Effector memory CD4-positive, alpha-beta T cell (primary cell): Measurements from ENCODE around the gene PEAK3.

ENCODE experiments used
- DNase-seq, 3 donors: peaks; one replicate each; pipeline ENCODE4 v3.0.0-alpha.2; 2020
- H3K27ac ChIP-seq: 2 replicates; pipeline ENCODE4 v1.7.0; 2013; ENCODE audit warnings: mild to moderate bottlenecking, low read length, moderate library complexity; ENCODE audit not compliant: insufficient read depth, poor library complexity, severe bottlenecking
- H3K27me3 ChIP-seq: replicated peaks from 2 replicates; pipeline ENCODE4 v1.7.0; 2013; ENCODE audit warnings: mild to moderate bottlenecking, low read length; ENCODE audit not compliant: insufficient read depth, control insufficient read depth, poor library complexity, severe bottlenecking
- H3K36me3 ChIP-seq: 2 replicates; pipeline ENCODE4 v1.7.0; 2013; ENCODE audit warnings: mild to moderate bottlenecking, low read length, moderate library complexity; ENCODE audit not compliant: control insufficient read depth, insufficient read depth
- H3K4me1 ChIP-seq: 2 replicates; pipeline ENCODE4 v1.7.0; 2013; ENCODE audit warnings: low read length, mild to moderate bottlenecking; ENCODE audit not compliant: control insufficient read depth, insufficient read depth, poor library complexity, severe bottlenecking
- H3K4me3 ChIP-seq: 2 replicates; pipeline ENCODE4 v1.7.0; 2013; ENCODE audit warnings: low read length, low read depth, mild to moderate bottlenecking; ENCODE audit not compliant: insufficient read depth, poor library complexity, severe bottlenecking
- H3K9me3 ChIP-seq: 2 replicates; pipeline ENCODE4 v1.7.0; 2013; ENCODE audit warnings: mild to moderate bottlenecking, low read length, moderate library complexity; ENCODE audit not compliant: control insufficient read depth

Gene PEAK3

DNA sequence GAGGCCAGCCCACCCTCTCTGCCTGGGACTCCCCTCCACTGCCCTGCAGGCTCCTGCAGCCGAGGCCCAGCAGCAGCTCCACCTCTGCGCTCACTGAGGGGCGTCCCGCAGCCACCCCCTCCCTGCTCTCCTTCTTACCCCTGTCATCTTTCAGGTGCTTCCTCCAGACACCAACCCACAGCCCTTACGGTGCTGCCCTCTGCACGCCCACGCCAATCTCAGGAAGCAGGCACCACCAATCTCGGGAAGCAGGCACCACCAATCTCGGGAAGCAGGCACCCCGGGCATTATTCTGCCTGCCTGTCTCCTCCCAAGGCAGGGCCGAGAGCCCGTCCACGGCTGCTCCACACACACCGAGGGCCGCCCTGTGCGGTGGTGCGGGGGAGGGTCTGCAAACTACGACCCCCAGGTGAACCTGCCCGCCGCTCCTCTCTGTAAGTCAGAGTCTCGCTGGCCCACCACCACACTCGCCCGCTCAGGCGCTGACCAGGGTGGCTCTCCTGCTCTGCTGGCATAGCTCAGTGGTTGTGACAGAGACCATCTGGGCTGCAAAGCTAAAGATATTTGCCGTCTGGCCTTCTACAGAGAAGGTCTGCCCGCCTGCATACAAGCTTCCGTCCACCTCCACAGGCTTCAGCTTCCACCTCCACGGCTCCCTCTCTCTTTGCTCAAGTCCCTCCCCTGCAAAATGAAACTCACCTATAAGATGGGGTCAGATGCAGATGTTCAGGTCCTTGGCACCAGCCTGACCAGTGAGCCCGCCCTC is 43.5 kb upstream of the PEAK3 start:
- Histone ChIP-seq H3K27me3 (no peaks in the 10 kb centered on the region), H3K4me1 (peaks cover 19% of the 10 kb centered on the region), H3K9me3 (no peaks in the 10 kb centered on the region), H3K27ac (no peak overlapping the region), H3K36me3 (peaks cover 28% of the 10 kb centered on the region), H3K4me3 (no peak overlapping the region)
- DNase-seq = no peak

DNA sequence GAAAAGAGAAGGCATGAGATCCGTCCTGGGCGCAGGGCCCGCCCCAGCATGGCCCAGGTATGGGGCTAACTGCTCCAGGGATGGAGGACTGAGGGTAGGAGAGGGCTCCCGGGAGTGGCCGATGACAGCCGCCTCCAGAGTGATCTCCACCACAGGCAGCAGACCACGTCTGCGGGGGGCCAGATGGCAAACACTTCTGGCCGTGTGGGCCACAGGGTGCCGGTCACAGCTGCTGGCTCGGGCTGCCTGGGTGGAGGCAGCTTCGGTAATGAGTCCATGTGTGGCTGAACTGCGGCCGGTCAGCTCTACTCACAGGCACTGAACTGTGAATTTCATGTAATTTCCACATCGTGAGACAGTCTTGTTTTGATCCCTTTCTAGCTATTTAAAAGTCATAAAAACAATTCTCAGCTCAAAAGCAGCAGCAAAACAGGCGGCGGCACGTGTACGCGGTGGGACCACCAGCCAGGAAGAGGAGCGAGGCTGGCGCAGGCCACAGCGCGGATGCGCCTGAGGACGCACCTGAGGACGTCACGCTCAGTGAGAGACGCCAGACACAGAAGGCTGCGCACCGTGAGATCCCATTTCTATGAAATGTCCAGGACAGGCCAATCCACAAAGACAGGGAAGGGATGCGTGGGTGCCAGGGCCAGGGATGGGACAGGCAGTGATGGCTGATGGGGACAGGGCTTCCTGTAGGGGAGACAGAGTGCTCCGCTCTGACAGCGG is 42.4 kb upstream of the PEAK3 start:
- Histone ChIP-seq H3K27me3 (no peaks in the 10 kb centered on the region), H3K36me3 (peaks cover 28% of the 10 kb centered on the region), H3K27ac (no peak overlapping the region), H3K9me3 (no peaks in the 10 kb centered on the region), H3K4me1 (peaks cover 14% of the 10 kb centered on the region), H3K4me3 (no peak overlapping the region)
- DNase-seq = no peak

DNA sequence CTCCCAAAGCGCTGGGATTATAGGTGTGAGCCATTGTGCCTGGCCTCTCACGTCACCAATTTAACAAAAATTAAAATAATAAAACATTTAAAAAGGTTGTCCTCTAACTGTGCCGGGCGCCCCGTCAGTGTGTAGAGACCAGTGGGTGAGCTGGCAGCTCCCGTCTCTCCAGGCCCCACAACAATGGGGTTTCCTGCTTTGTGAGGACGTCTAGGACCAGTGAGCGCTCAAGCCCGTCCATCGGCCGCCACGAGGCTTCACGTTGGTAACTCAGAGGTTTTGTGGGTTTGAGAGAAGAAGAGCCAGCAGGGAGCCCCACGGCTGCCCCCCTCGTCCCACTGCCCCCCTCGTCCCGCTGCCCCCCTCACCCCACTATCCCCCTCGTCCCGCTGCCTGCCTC is 41.7 kb upstream of the PEAK3 start:
- H3K4me1 ChIP-seq = peaks cover 9% of the 10 kb centered on the region
- no peaks in the 10 kb centered on the region for H3K9me3 ChIP-seq
- no peak overlapping the region for H3K27ac ChIP-seq
- no peak for DNase-seq
- H3K27me3 ChIP-seq = no peaks in the 10 kb centered on the region
- H3K36me3 ChIP-seq = peaks cover 28% of the 10 kb centered on the region
- H3K4me3 ChIP-seq = no peak overlapping the region

- Histone ChIP-seq H3K27ac (no peak overlapping the region), H3K36me3 (peaks cover 28% of the 10 kb centered on the region), H3K4me1 (no peaks in the 10 kb centered on the region), H3K4me3 (no peak overlapping the region), H3K27me3 (no peaks in the 10 kb centered on the region), H3K9me3 (no peaks in the 10 kb centered on the region)
- no peak for DNase-seq
Measured at GRCh38 chr19:2321565-2322283, 39.7 kb upstream of the PEAK3 start.

- H3K9me3 ChIP-seq = no peaks in the 10 kb centered on the region
- no peaks in the 10 kb centered on the region for H3K4me1 ChIP-seq
- no peak for DNase-seq
- H3K27me3 ChIP-seq = no peaks in the 10 kb centered on the region
- H3K27ac ChIP-seq = no peak overlapping the region
- H3K4me3 ChIP-seq = no peak overlapping the region
- H3K36me3 ChIP-seq = peaks cover 28% of the 10 kb centered on the region
Measured at GRCh38 chr19:2320939-2321338, 39.0 kb upstream of the PEAK3 start.

DNA sequence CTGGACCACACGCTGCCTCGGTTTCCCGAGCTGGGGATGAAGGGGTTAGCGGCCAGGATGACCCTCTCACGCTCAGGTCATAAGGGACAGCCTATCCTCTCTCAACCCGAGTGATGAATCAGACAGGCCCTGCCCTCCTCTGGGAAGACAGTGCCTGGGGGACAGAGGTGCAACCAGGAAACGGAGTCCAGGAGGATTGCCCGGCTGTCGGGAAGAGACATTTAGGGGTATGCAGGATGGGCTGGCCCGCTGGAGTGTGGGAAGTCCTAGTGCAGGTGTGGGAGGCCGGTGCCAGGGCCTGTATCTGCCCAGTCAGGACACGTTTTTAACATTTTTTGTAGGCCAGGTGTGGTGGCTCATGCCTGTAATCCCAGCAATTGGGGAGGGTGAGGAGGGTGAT is 38.1 kb upstream of the PEAK3 start:
- H3K4me1 ChIP-seq = no peaks in the 10 kb centered on the region
- H3K36me3 ChIP-seq = peaks cover 25% of the 10 kb centered on the region
- H3K27me3 ChIP-seq = no peaks in the 10 kb centered on the region
- no peak overlapping the region for H3K27ac ChIP-seq
- H3K9me3 ChIP-seq = peaks cover 5% of the 10 kb centered on the region
- no peak for DNase-seq
- no peak overlapping the region for H3K4me3 ChIP-seq

- Histone ChIP-seq H3K27ac (no peak overlapping the region), H3K9me3 (peaks cover 7% of the 10 kb centered on the region), H3K4me3 (no peak overlapping the region), H3K27me3 (no peaks in the 10 kb centered on the region), H3K4me1 (no peaks in the 10 kb centered on the region), H3K36me3 (peaks cover 23% of the 10 kb centered on the region)
- no peak for DNase-seq
Measured at GRCh38 chr19:2319551-2319950, 37.6 kb upstream of the PEAK3 start.

- Histone ChIP-seq H3K4me1 (no peaks in the 10 kb centered on the region), H3K27me3 (no peaks in the 10 kb centered on the region), H3K36me3 (peaks cover 17% of the 10 kb centered on the region), H3K27ac (no peak overlapping the region), H3K4me3 (no peak overlapping the region), H3K9me3 (peaks cover 7% of the 10 kb centered on the region)
- DNase-seq = no peak
Measured at GRCh38 chr19:2318923-2319322, 36.9 kb upstream of the PEAK3 start.

DNA sequence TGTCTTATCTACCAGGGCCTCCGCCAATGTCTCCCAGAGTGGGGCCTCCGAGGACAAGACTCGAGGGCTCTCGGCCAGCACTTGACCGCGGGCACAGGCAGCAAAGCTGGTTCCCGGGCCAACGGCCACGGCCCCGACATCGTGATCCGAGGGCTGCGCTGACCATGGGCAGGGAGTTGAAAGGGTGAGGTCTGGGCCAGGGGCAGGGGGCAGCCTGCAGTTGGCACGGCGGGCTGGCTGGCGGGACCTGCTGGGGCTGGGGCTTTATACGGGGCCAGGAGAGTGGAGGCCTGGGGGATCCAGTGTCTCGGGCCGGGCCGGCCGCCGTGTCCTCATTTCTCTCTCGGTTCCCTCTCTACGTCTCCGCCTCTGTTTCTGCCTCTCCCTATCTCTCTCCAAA is 35.8 kb upstream of the PEAK3 start:
- no peaks in the 10 kb centered on the region for H3K4me1 ChIP-seq
- DNase-seq = no peak
- no peak overlapping the region for H3K4me3 ChIP-seq
- peaks cover 8% of the 10 kb centered on the region for H3K36me3 ChIP-seq
- no peak overlapping the region for H3K27ac ChIP-seq
- H3K27me3 ChIP-seq = peaks cover 7% of the 10 kb centered on the region
- peaks cover 7% of the 10 kb centered on the region for H3K9me3 ChIP-seq

- peaks cover 7% of the 10 kb centered on the region for H3K9me3 ChIP-seq
- peaks cover 11% of the 10 kb centered on the region for H3K27me3 ChIP-seq
- peaks cover 4% of the 10 kb centered on the region for H3K36me3 ChIP-seq
- H3K27ac ChIP-seq = no peak overlapping the region
- DNase-seq = no peak
- H3K4me1 ChIP-seq = no peaks in the 10 kb centered on the region
- H3K4me3 ChIP-seq = no peak overlapping the region
Measured at GRCh38 chr19:2317300-2317699, 35.3 kb upstream of the PEAK3 start.
